ENCODE results near the gene GRIN3A.
"Not testable (repeated sequence)": the region's sequence is repeated elsewhere in the genome, so short reads cannot be mapped to it uniquely, and the experiment has no call there.

GRIN3A gene

DNA sequence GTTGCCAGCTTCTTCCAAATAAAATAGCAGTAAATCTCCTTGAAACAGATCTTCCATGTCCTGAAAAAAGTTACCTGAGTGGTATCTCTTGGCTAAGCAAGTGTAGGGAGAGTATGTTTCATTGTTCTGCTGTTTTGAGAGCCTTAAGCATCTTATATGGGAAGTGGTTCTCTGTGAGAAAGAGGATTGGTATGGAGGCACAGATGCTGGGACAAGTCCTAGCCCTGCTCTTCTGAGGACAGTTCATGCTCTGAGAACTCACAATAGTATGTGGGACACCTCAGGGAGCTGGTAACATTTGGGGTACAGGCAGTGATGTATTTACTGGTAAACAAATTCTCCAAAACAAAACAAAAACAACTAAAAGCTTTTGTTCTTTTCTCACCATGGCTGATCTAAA, 145.7 kb downstream of the GRIN3A start:
- H3K4ac ChIP-seq (ENCODE audit: low read depth in 1 of 2, low read length in 2 of 2): no peak overlapping the region
- H2BK12ac ChIP-seq (ENCODE audit: low read length in 2 of 2): no peak overlapping the region
- no peak overlapping the region for H3K4me3 ChIP-seq (ENCODE audit: insufficient read depth in 1 of 2, low read depth in 1 of 2, low read length in 2 of 2)

DNA sequence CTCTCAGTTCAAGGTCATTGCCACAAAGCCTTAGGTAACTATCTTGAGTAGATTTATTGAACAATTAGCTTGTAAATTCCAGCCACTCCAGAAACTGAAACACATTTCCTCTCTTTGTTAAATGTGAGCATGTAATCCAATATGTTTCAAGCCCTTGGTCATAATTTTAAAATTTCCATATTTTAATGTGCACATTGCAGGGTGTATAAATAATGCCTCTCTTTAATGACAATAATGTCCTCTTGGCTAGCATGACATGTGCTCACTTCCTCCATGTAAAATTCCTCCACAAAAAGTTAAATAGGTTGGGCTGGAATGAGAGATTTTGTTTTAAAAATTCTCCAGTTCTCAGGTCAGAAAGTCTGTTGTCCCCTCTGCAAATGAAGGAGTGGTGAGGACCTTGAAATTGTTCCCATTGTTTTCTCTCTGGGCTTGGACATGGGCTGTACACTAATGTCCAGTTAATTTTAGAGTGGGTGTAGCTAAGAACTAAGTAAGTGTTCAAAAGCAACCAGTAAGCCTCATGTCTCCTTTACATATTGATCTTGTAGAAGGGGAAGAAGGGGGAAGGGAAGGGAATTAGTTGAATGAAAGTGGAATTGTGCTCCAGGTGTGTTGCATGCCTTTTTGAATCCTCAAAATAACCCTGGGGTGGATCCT, 146.5 kb downstream of the GRIN3A start:
- Histone ChIP-seq H2BK120ac (ENCODE audit: low read depth, low read length) (no peak overlapping the region), H3K36me3 (ENCODE audit: control insufficient read depth in 1 of 2, insufficient read depth in 2 of 2, low read depth in 1 of 2, low read length in 2 of 2) (no peaks in the 10 kb centered on the region), H2AFZ (ENCODE audit: low read depth, low read length) (no peak overlapping the region), H2BK5ac (ENCODE audit: low read depth, low read length, poor library complexity, severe bottlenecking) (no peak overlapping the region), H2AK5ac (ENCODE audit: low read length, severe bottlenecking) (no peak overlapping the region), H4K8ac (ENCODE audit: low read length) (no peak overlapping the region), H3K18ac (ENCODE audit: low read depth in 1 of 2, low read length in 2 of 2) (no peak overlapping the region), H3K4me2 (ENCODE audit: low read length, poor library complexity, severe bottlenecking) (no peak overlapping the region), H2BK15ac (ENCODE audit: low read depth, poor library complexity, severe bottlenecking) (no peak overlapping the region), H3K23ac (ENCODE audit: low read length in 2 of 2) (no peak overlapping the region), H3K27me3 (ENCODE audit: control insufficient read depth in 1 of 2, insufficient read depth in 1 of 2, low read length in 2 of 2) (peaks cover 3 to 24% of the 10 kb centered on the region in 2 experiments), H3K14ac (ENCODE audit: low read length in 2 of 2) (no peak overlapping the region), H3K4ac (ENCODE audit: low read depth in 1 of 2, low read length in 2 of 2) (no peak overlapping the region), H3K9ac (ENCODE audit: low read length) (no peak overlapping the region), H3K4me1 (ENCODE audit: control insufficient read depth, insufficient read depth, low read depth, low read length) (no peaks in the 10 kb centered on the region), H3K9me3 (ENCODE audit: control insufficient read depth, low read length) (no peaks in the 10 kb centered on the region), H2BK12ac (ENCODE audit: low read length in 2 of 2) (no peak overlapping the region), H3K79me1 (replicated peaks; ENCODE audit: low read length, poor library complexity, severe bottlenecking) (no peaks in the 10 kb centered on the region), H3K4me3 (ENCODE audit: insufficient read depth in 1 of 2, low read depth in 1 of 2, low read length in 2 of 2) (no peak overlapping the region), H4K91ac (ENCODE audit: low read length) (no peak overlapping the region), H3K27ac (ENCODE audit: low read length, poor library complexity, severe bottlenecking) (no peak overlapping the region)
- DNase-seq: no peak

More for the DNA sequence above, 145.7 kb downstream of the GRIN3A start:
- Histone ChIP-seq H4K91ac (ENCODE audit: low read length) (no peak overlapping the region), H2AFZ (ENCODE audit: low read depth, low read length) (no peak overlapping the region), H3K23ac (ENCODE audit: low read length in 2 of 2) (no peak overlapping the region), H3K36me3 (ENCODE audit: control insufficient read depth in 1 of 2, insufficient read depth in 2 of 2, low read depth in 1 of 2, low read length in 2 of 2) (no peaks in the 10 kb centered on the region), H3K18ac (ENCODE audit: low read depth in 1 of 2, low read length in 2 of 2) (no peak overlapping the region), H3K4me2 (ENCODE audit: low read length, poor library complexity, severe bottlenecking) (no peak overlapping the region), H3K14ac (ENCODE audit: low read length in 2 of 2) (no peak overlapping the region), H2BK15ac (ENCODE audit: low read depth, poor library complexity, severe bottlenecking) (no peak overlapping the region), H2BK120ac (ENCODE audit: low read depth, low read length) (no peak overlapping the region), H4K8ac (ENCODE audit: low read length) (no peak overlapping the region), H3K9ac (ENCODE audit: low read length) (no peak overlapping the region), H3K79me1 (replicated peaks; ENCODE audit: low read length, poor library complexity, severe bottlenecking) (no peaks in the 10 kb centered on the region), H2AK5ac (ENCODE audit: low read length, severe bottlenecking) (no peak overlapping the region), H3K27me3 (ENCODE audit: control insufficient read depth in 1 of 2, insufficient read depth in 1 of 2, low read length in 2 of 2) (peaks cover 3 to 24% of the 10 kb centered on the region in 2 experiments), H3K4me1 (ENCODE audit: control insufficient read depth, insufficient read depth, low read depth, low read length) (no peaks in the 10 kb centered on the region), H3K27ac (ENCODE audit: low read length, poor library complexity, severe bottlenecking) (no peak overlapping the region), H2BK5ac (ENCODE audit: low read depth, low read length, poor library complexity, severe bottlenecking) (no peak overlapping the region), H3K9me3 (ENCODE audit: control insufficient read depth, low read length) (no peaks in the 10 kb centered on the region)
- DNase-seq: no peak

DNA sequence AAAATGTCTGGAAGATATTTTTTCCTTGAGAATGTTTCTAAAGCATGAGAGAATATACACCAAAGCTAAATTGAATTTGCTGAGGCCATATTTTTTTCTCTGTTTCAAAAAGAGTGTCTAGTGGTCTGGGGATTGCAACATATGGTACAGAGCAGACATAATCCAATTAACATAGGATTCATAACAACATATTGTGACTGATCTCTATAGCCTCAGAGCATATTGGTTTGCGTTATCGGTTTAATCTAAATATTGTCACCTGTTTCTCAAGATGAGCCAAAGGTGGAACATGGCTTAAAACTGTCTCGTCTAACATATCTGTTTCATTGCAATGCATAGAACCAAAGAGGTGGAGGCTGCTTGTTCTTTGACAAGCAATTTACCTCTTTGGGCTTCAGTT, 147.5 kb downstream of the GRIN3A start:
- Histone ChIP-seq H3K4me2 (ENCODE audit: low read length, poor library complexity, severe bottlenecking) (no peak overlapping the region), H3K27ac (ENCODE audit: low read length, poor library complexity, severe bottlenecking) (no peak overlapping the region), H3K36me3 (ENCODE audit: control insufficient read depth in 1 of 2, insufficient read depth in 2 of 2, low read depth in 1 of 2, low read length in 2 of 2) (no peaks in the 10 kb centered on the region), H3K9me3 (ENCODE audit: control insufficient read depth, low read length) (no peaks in the 10 kb centered on the region), H4K8ac (ENCODE audit: low read length) (no peak overlapping the region), H3K27me3 (ENCODE audit: control insufficient read depth in 1 of 2, insufficient read depth in 1 of 2, low read length in 2 of 2) (peaks cover 3 to 21% of the 10 kb centered on the region in 2 experiments), H3K79me1 (replicated peaks; ENCODE audit: low read length, poor library complexity, severe bottlenecking) (no peaks in the 10 kb centered on the region), H4K91ac (ENCODE audit: low read length) (no peak overlapping the region), H3K4me3 (ENCODE audit: insufficient read depth in 1 of 2, low read depth in 1 of 2, low read length in 2 of 2) (no peak overlapping the region), H2BK5ac (ENCODE audit: low read depth, low read length, poor library complexity, severe bottlenecking) (no peak overlapping the region), H2BK12ac (ENCODE audit: low read length in 2 of 2) (no peak overlapping the region), H2BK15ac (ENCODE audit: low read depth, poor library complexity, severe bottlenecking) (no peak overlapping the region), H3K18ac (ENCODE audit: low read depth in 1 of 2, low read length in 2 of 2) (no peak overlapping the region), H2BK120ac (ENCODE audit: low read depth, low read length) (no peak overlapping the region), H2AK5ac (ENCODE audit: low read length, severe bottlenecking) (no peak overlapping the region), H3K14ac (ENCODE audit: low read length in 2 of 2) (no peak overlapping the region), H3K9ac (ENCODE audit: low read length) (no peak overlapping the region), H2AFZ (ENCODE audit: low read depth, low read length) (no peak overlapping the region), H3K4me1 (ENCODE audit: control insufficient read depth, insufficient read depth, low read depth, low read length) (no peaks in the 10 kb centered on the region), H3K23ac (ENCODE audit: low read length in 2 of 2) (no peak overlapping the region), H3K4ac (ENCODE audit: low read depth in 1 of 2, low read length in 2 of 2) (no peak overlapping the region)
- 93% methylated on average over 3 of the region's 3 CpGs for WGBS
- DNase-seq: no peak

DNA sequence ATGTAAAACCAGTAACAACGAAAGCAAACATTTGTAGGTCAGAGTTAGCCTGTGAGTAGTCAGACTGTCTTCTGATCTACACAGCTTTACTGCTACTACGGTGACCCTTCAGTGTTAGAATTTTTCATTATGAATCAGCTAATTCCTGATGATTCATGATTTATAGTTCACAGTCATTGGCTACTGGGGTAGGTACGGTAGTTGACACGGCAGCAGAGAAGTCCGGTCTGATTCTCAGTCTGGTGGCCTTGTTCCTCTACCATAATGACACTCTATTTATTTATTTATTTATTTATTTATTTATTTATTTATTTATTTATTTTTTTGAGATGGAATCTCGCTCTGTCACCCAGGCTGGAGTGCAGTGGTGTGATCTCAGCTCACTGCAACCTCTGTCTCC, 148.4 kb downstream of the GRIN3A start:
- 90% methylated on average over 3 of the region's 6 CpGs for WGBS
- not testable (repeated sequence) for H3K9ac ChIP-seq (ENCODE audit: low read length); H3K4me3 ChIP-seq (ENCODE audit: insufficient read depth in 1 of 2, low read depth in 1 of 2, low read length in 2 of 2); H4K8ac ChIP-seq (ENCODE audit: low read length); H3K9me3 ChIP-seq (ENCODE audit: control insufficient read depth, low read length); H2AFZ ChIP-seq (ENCODE audit: low read depth, low read length); H4K91ac ChIP-seq (ENCODE audit: low read length); H3K4me2 ChIP-seq (ENCODE audit: low read length, poor library complexity, severe bottlenecking); H3K18ac ChIP-seq (ENCODE audit: low read depth in 1 of 2, low read length in 2 of 2); H2BK120ac ChIP-seq (ENCODE audit: low read depth, low read length); H3K4me1 ChIP-seq (ENCODE audit: control insufficient read depth, insufficient read depth, low read depth, low read length); DNase-seq; H3K4ac ChIP-seq (ENCODE audit: low read depth in 1 of 2, low read length in 2 of 2); H3K23ac ChIP-seq (ENCODE audit: low read length in 2 of 2); H3K36me3 ChIP-seq (ENCODE audit: control insufficient read depth in 1 of 2, insufficient read depth in 2 of 2, low read depth in 1 of 2, low read length in 2 of 2); H3K27ac ChIP-seq (ENCODE audit: low read length, poor library complexity, severe bottlenecking); H2BK12ac ChIP-seq (ENCODE audit: low read length in 2 of 2); H2AK5ac ChIP-seq (ENCODE audit: low read length, severe bottlenecking); H2BK15ac ChIP-seq (ENCODE audit: low read depth, poor library complexity, severe bottlenecking); H2BK5ac ChIP-seq (ENCODE audit: low read depth, low read length, poor library complexity, severe bottlenecking); H3K79me1 ChIP-seq (replicated peaks; ENCODE audit: low read length, poor library complexity, severe bottlenecking); H3K14ac ChIP-seq (ENCODE audit: low read length in 2 of 2)
- H3K27me3 ChIP-seq (ENCODE audit: control insufficient read depth in 1 of 2, insufficient read depth in 1 of 2, low read length in 2 of 2): peaks cover 3 to 15% of the 10 kb centered on the region in 2 experiments
